GM18499 (cell line): ENCODE results near the gene LCA5.
"Not testable (repeated sequence)": the region's sequence is repeated elsewhere in the genome, so short reads cannot be mapped to it uniquely, and the experiment has no call there.

Source experiments
- ATAC-seq: cut with Tn5 transposase; IDR thresholded peaks from one replicate; pipeline ENCODE4 v1.9.1; 2021; ENCODE audit warnings: moderate number of reproducible peaks; ENCODE audit not compliant: insufficient read depth, unreplicated experiment

The LCA5 gene

GRCh38 chr6:79538106-79538971 is 1.1 kb upstream of the LCA5 start:
- no peak for ATAC-seq

GRCh38 chr6:79536585-79536953 is 661 bp downstream of the LCA5 start:
- ATAC-seq = no peak

- ATAC-seq = not testable (repeated sequence)
These were observed 7.7 kb downstream of the LCA5 start for GRCh38 chr6:79529567-79529966.

GRCh38 chr6:79526897-79527296 is 10.3 kb downstream of the LCA5 start:
- no peak for ATAC-seq

- ATAC-seq = no peak
These were observed 11.7 kb downstream of the LCA5 start for GRCh38 chr6:79525272-79526100.

- ATAC-seq = no peak
These were observed 13.2 kb downstream of the LCA5 start for GRCh38 chr6:79524065-79524464.

GRCh38 chr6:79522609-79523008 is 14.6 kb downstream of the LCA5 start:
- no peak for ATAC-seq

- ATAC-seq = no peak
These were observed 16.7 kb downstream of the LCA5 start for GRCh38 chr6:79520534-79520933.

- no peak for ATAC-seq
These were observed 18.4 kb downstream of the LCA5 start for GRCh38 chr6:79518842-79519241.

- no peak for ATAC-seq
These were observed 21.8 kb downstream of the LCA5 start for GRCh38 chr6:79515436-79515835.

GRCh38 chr6:79513111-79513510 is 24.1 kb downstream of the LCA5 start:
- no peak for ATAC-seq

- no peak for ATAC-seq
These were observed 25.2 kb downstream of the LCA5 start for GRCh38 chr6:79512014-79512413.

- no peak for ATAC-seq
These were observed 26.5 kb downstream of the LCA5 start for GRCh38 chr6:79510707-79511106.

- ATAC-seq = no peak
These were observed 31.0 kb downstream of the LCA5 start for GRCh38 chr6:79506251-79506650.

GRCh38 chr6:79504372-79504771 is 32.9 kb downstream of the LCA5 start:
- ATAC-seq = no peak

- ATAC-seq = no peak
These were observed 38.4 kb downstream of the LCA5 start for GRCh38 chr6:79498842-79499241.

- ATAC-seq = no peak
These were observed 42.0 kb downstream of the LCA5 start for GRCh38 chr6:79495246-79495645.

- no peak for ATAC-seq
These were observed 42.4 kb downstream of the LCA5 start for GRCh38 chr6:79494841-79495240.

GRCh38 chr6:79470728-79471127 is 66.5 kb downstream of the LCA5 start:
- ATAC-seq = no peak

GRCh38 chr6:79469376-79470246 is 67.6 kb downstream of the LCA5 start:
- no peak for ATAC-seq

GRCh38 chr6:79468587-79468986 is 68.6 kb downstream of the LCA5 start:
- ATAC-seq = no peak
